IMR-90 (cell line): Measurements from ENCODE around the gene ING3. TPM values are rescaled to one million over a fixed set of nuclear protein-coding genes. Genes with fewer than 3 reads are reported as not detected.

Experiments
- ATAC-seq: fragments of 200-7000 bp; cut with Tn5 transposase; 2 replicates; pipeline ENCODE4 v1.9.1; 2020; ENCODE audit warnings: low read depth, mild to moderate bottlenecking, moderate library complexity
- BruUV-seq: library from RNA; stranded (reverse); fragments of 400-500 nt; replicated peaks from 2 replicates; lab custom pipeline; 2021; lab: Mats Ljungman, UMichigan
- CTCF ChIA-PET: fragments of 300-600 bp; formaldehyde crosslinking; extraction: SDS; loops from one replicate; lab custom pipeline; 2021; ENCODE audit warnings: antibody characterized with exemption; lab: Yijun Ruan, JAX
- POLR2A ChIA-PET: fragments of 300-600 bp; sonication (Branson Sonifier 250); formaldehyde crosslinking; loops from one replicate; lab custom pipeline; 2022; ENCODE audit warnings: antibody characterized with exemption; ENCODE audit not compliant: unreplicated experiment; lab: Charles Lee
- DNase-seq: peaks from one replicate; pipeline ENCODE4 v3.0.0; 2013
- H2AFZ ChIP-seq: replicated peaks from 2 replicates; pipeline ENCODE3; 2013; ENCODE audit warnings: low read length, mild to moderate bottlenecking; ENCODE audit not compliant: poor library complexity
- H2AK5ac ChIP-seq: 2 replicates; pipeline ENCODE4 v1.6.1; 2013; ENCODE audit warnings: low read depth, low read length, inconsistent platforms
- H2AK9ac ChIP-seq: replicated peaks from 2 replicates; pipeline ENCODE3; 2013; ENCODE audit warnings: mild to moderate bottlenecking, low read depth, low read length, moderate library complexity; ENCODE audit not compliant: poor library complexity
- H2BK120ac ChIP-seq: 2 replicates; pipeline ENCODE4 v1.6.1; 2013; ENCODE audit warnings: low read depth, low read length, inconsistent platforms
- H2BK15ac ChIP-seq: 3 replicates; pipeline ENCODE4 v1.6.1; 2013; ENCODE audit warnings: low read depth, low read length, inconsistent platforms
- H2BK20ac ChIP-seq: 2 replicates; pipeline ENCODE4 v1.6.1; 2013; ENCODE audit warnings: low read depth, mild to moderate bottlenecking, inconsistent platforms, low read length, moderate library complexity
- H2BK5ac ChIP-seq: 2 replicates; pipeline ENCODE4 v1.6.1; 2013; ENCODE audit warnings: mild to moderate bottlenecking, low read depth, low read length, inconsistent platforms; ENCODE audit not compliant: poor library complexity, severe bottlenecking
- H3K14ac ChIP-seq: replicated peaks from 2 replicates; pipeline ENCODE4 v1.6.1; 2013; ENCODE audit warnings: low read depth, low read length, inconsistent platforms
- H3K18ac ChIP-seq: 2 replicates; pipeline ENCODE4 v1.6.1; 2013; ENCODE audit warnings: low read depth, low read length, control low read depth
- H3K23ac ChIP-seq: 2 replicates; pipeline ENCODE4 v1.6.1; 2013; ENCODE audit warnings: low read depth, low read length, inconsistent platforms
- H3K27ac ChIP-seq: 2 replicates; pipeline ENCODE4 v1.5.1; 2013; ENCODE audit warnings: mild to moderate bottlenecking, control low read depth, low read length; ENCODE audit not compliant: insufficient read depth
- H3K27me3 ChIP-seq: 2 replicates; pipeline ENCODE4 v1.6.1; 2013; ENCODE audit warnings: low read length; ENCODE audit not compliant: control insufficient read depth, insufficient read depth
- H3K36me3 ChIP-seq: 2 replicates; pipeline ENCODE4 v1.6.1; 2013; ENCODE audit warnings: low read length, mixed read lengths; ENCODE audit not compliant: control insufficient read depth, insufficient read depth
- H3K4ac ChIP-seq: 2 replicates; pipeline ENCODE4 v1.6.1; 2013; ENCODE audit warnings: low read depth, low read length, inconsistent platforms
- H3K4me1 ChIP-seq: 2 replicates; pipeline ENCODE4 v1.6.1; 2013; ENCODE audit warnings: low read length, mixed read lengths; ENCODE audit not compliant: control insufficient read depth, insufficient read depth
- H3K4me2 ChIP-seq: 2 replicates; pipeline ENCODE4 v1.6.1; 2013; ENCODE audit warnings: low read depth, mild to moderate bottlenecking, control low read depth, low read length, moderate library complexity
- H3K4me3 ChIP-seq: 2 replicates; pipeline ENCODE4 v1.5.1; 2013; ENCODE audit warnings: low read depth, mild to moderate bottlenecking, control low read depth, low read length, moderate library complexity; ENCODE audit not compliant: insufficient read depth
- H3K56ac ChIP-seq: 2 replicates; pipeline ENCODE4 v1.6.1; 2013; ENCODE audit warnings: low read length, inconsistent platforms; ENCODE audit not compliant: insufficient read depth; ENCODE audit errors: extremely low read depth
- H3K79me1 ChIP-seq, 2 experiments: 2 replicates each; pipeline ENCODE4 v1.6.1; 2013; ENCODE audit warnings: low read length in 2 of 2, inconsistent platforms in 1 of 2, low read depth in 1 of 2
- H3K9ac ChIP-seq: 2 replicates; pipeline ENCODE4 v1.6.1; 2013; ENCODE audit warnings: low read depth, low read length, control low read depth
- H3K9me1 ChIP-seq: 2 replicates; pipeline ENCODE4 v1.6.1; 2013; ENCODE audit warnings: low read length, inconsistent platforms; ENCODE audit not compliant: insufficient read depth
- H3K9me3 ChIP-seq: 2 replicates; pipeline ENCODE4 v1.6.1; 2013; ENCODE audit warnings: low read length; ENCODE audit not compliant: control insufficient read depth, insufficient read depth
- H4K20me1 ChIP-seq: 2 replicates; pipeline ENCODE4 v1.6.1; 2013; ENCODE audit warnings: low read length, inconsistent platforms; ENCODE audit not compliant: insufficient read depth
- H4K5ac ChIP-seq: 2 replicates; pipeline ENCODE4 v1.6.1; 2013; ENCODE audit warnings: mild to moderate bottlenecking, low read depth, low read length, control low read depth
- H4K8ac ChIP-seq, 2 experiments: 2 replicates each; pipeline ENCODE4 v1.6.1; 2013; ENCODE audit warnings: low read depth in 2 of 2, low read length in 2 of 2, control low read depth in 1 of 2, inconsistent platforms in 1 of 2
- H4K91ac ChIP-seq: 2 replicates; pipeline ENCODE4 v1.6.1; 2013; ENCODE audit warnings: low read depth, low read length, inconsistent platforms; ENCODE audit not compliant: insufficient read depth
- CEBPB ChIP-seq: IDR thresholded peaks from 2 replicates; pipeline ENCODE4 v1.6.1; 2012; ENCODE audit warnings: low read depth, low read length, improper control_type of control experiment
- MAFK ChIP-seq: IDR thresholded peaks from 2 replicates; pipeline ENCODE4 v1.6.1; 2012; ENCODE audit warnings: low read depth, low read length, improper control_type of control experiment
- WGBS, 2 experiments: methylation state at CpG; one replicate each; pipeline versions ENCODE4 v1.1.5 to v1.1.7; 2013; ENCODE audit warnings: missing lambda C conversion rate in 2 of 2; ENCODE audit not compliant: insufficient read length in 1 of 2; ENCODE audit errors: extremely low coverage in 2 of 2; 5-methylcytosine and 5-hydroxymethylcytosine counted together
- dilution Hi-C: fragments of 300-500 bp; cut with HindIII; formaldehyde crosslinking; loops from one replicate; pipeline ENCODE4 v1.14.3; 2018; ENCODE audit warnings: low sequenced_read_pairs; ENCODE audit not compliant: unreplicated experiment
- in situ Hi-C: fragments of 300-500 bp; cut with MboI; formaldehyde crosslinking; loops from 3 replicates; pipeline ENCODE4 v1.14.3; 2019; ENCODE audit warnings: low sequenced_read_pairs, inconsistent platforms, mixed read lengths
- intact Hi-C: fragments of 100-400 bp; cut with micrococcal nuclease; formaldehyde crosslinking; loops from 2 replicates; pipeline ENCODE4 v1.10.0; 2022
- polyA plus RNA-seq, 3 experiments: library from polyadenylated mRNA; depleted of rRNA; stranded (reverse); fragments of >200 nt; gene quantifications; 2 replicates each; pipeline ENCODE4 v1.2.3, GENCODE V29; 2012; ENCODE audit warnings: low replicate concordance in 1 of 3
- total RNA-seq: library from RNA; depleted of rRNA; stranded (reverse); fragments of >200 nt; gene quantifications from 2 replicates; pipeline ENCODE4 v1.2.3, GENCODE V29; 2012

Gene ING3
- total and polyA plus RNA-seq, 2 of the 4 experiments (the other 2 are of a cell fraction), result 7.2 to 11.3 TPM

- dilution Hi-C loops (no loop called here), intact Hi-C loops (no loop called here), in situ Hi-C loops (no loop called here)
- peaks cover 18% of the 10 kb centered on the region for H3K4me1 ChIP-seq
- peaks cover 3% of the 10 kb centered on the region; the same call in 1 of the 2 replicates for H4K20me1 ChIP-seq
- no peak overlapping the region for H2AK9ac ChIP-seq
- H2BK5ac ChIP-seq, result peak overlapping the region; percentile 83
- H3K4me2 ChIP-seq, result peak overlapping the region; percentile 68; the same call in 1 of the 2 replicates
- H3K14ac ChIP-seq, result no peak overlapping the region
- H3K9me1 ChIP-seq, result peaks cover 10% of the 10 kb centered on the region
- no peak overlapping the region for H2AFZ ChIP-seq
- DNase-seq (peak; percentile 69), ATAC-seq (peak; percentile 21; the same call in 1 of the 2 replicates)
- peak overlapping the region; percentile 73; the same call in 1 of the 2 replicates for H3K18ac ChIP-seq
- H2BK120ac ChIP-seq, result peak overlapping the region; percentile 46; the same call in 1 of the 2 replicates
- ChIA-PET CTCF (no interaction called here), POLR2A (no interaction called here)
- H3K27ac ChIP-seq, result no peak overlapping the region
- peak; percentile 60; the same call in 1 of the 2 replicates for TF ChIP-seq CEBPB
- TF ChIP-seq MAFK, result no peak
- peak overlapping the region; percentile 46 for H2BK20ac ChIP-seq
- no peaks in the 10 kb centered on the region for H3K27me3 ChIP-seq
- no peak overlapping the region for H3K9ac ChIP-seq
- BruUV-seq, result no TSS peak
- no peaks in the 10 kb centered on the region for H3K9me3 ChIP-seq
- no peak overlapping the region; the same call in 1 of the 2 replicates for H3K4ac ChIP-seq
- WGBS, 2 experiments, result no CpG with 5 or more reads among the region's 2 CpGs
- H2BK15ac ChIP-seq, result no peak overlapping the region; the same call in 2 of the 3 replicates
- H3K56ac ChIP-seq, result no peak overlapping the region; the same call in 1 of the 2 replicates
- peaks cover 4 to 48% of the 10 kb centered on the region in 2 experiments; a peak in 3 of 4 replicates for H3K79me1 ChIP-seq
- no peak overlapping the region for H3K4me3 ChIP-seq
- no peak overlapping the region for H2AK5ac ChIP-seq
- H4K5ac ChIP-seq, result peak overlapping the region; percentile 59; the same call in 1 of the 2 replicates
- H4K91ac ChIP-seq, result no peak overlapping the region
- H4K8ac ChIP-seq, result peak overlapping the region in 1 of 2 experiments; percentile 24; a peak in 1 of 4 replicates
- peaks cover 2% of the 10 kb centered on the region; the same call in 1 of the 2 replicates for H3K36me3 ChIP-seq
- H3K23ac ChIP-seq, result peak overlapping the region; percentile 76; the same call in 1 of the 2 replicates
These were observed 68.4 kb downstream of the ING3 start for GRCh38 chr7:121019018-121019417.
